ENCODE measurements around the gene ADORA1.

GRCh38 chr1:203131548-203132200 is 4.1 kb downstream of the ADORA1 start:
- TF ChIP-seq CTCF (IDR thresholded peaks at IDR 0.05), result no peak
- TF ChIP-seq POLR2A (IDR thresholded peaks at IDR 0.05), result no peak

Data from heart left ventricle (tissue), 13 donors.